H1 (cell line): Measurements from ENCODE around the gene EXOG. TPM values are rescaled to one million over a fixed set of nuclear protein-coding genes. Genes with fewer than 3 reads are reported as not detected.

Experiments used
- CTCF ChIA-PET: fragments of 300-600 bp; sonication (Branson Sonifier 250); formaldehyde crosslinking; loops from one replicate; lab custom pipeline; 2021; ENCODE audit not compliant: partially characterized antibody; lab: Charles Lee
- POLR2A ChIA-PET: fragments of 300-600 bp; sonication (Branson Sonifier 250); formaldehyde crosslinking; loops from one replicate; lab custom pipeline; 2021; ENCODE audit warnings: inconsistent platforms; ENCODE audit not compliant: partially characterized antibody; lab: Charles Lee
- DNase-seq, 2 experiments: peaks; one replicate each; pipeline versions ENCODE4 v3.0.0 to v3.0.0-alpha.2; 2010 to 2022; ENCODE audit warnings: low spot score in 2 of 2, low read depth in 1 of 2, mixed read lengths in 1 of 2
- FAIRE-seq: peaks from 2 replicates; lab custom pipeline; 2011; peaks lifted over from hg19 to GRCh38; lab: Jason Lieb, UNC
- H2AFZ ChIP-seq: 2 replicates; pipeline ENCODE4 v1.8.1; 2012; ENCODE audit warnings: low read length, inconsistent platforms
- H2AK5ac ChIP-seq: 2 replicates; pipeline ENCODE4 v1.6.1; 2013; ENCODE audit warnings: low read depth, low read length
- H2BK120ac ChIP-seq: replicated peaks from 2 replicates; pipeline ENCODE3; 2013; ENCODE audit warnings: low read depth, low read length, inconsistent platforms
- H2BK12ac ChIP-seq: 2 replicates; pipeline ENCODE4 v1.6.1; 2013; ENCODE audit warnings: low read depth, low read length
- H2BK15ac ChIP-seq: 2 replicates; pipeline ENCODE4 v1.6.1; 2013; ENCODE audit warnings: low read length
- H2BK20ac ChIP-seq: 2 replicates; pipeline ENCODE4 v1.6.1; 2013; ENCODE audit warnings: low read length
- H2BK5ac ChIP-seq: 2 replicates; pipeline ENCODE4 v1.6.1; 2013; ENCODE audit warnings: low read depth, low read length
- H3K14ac ChIP-seq: 2 replicates; pipeline ENCODE4 v1.6.1; 2013; ENCODE audit warnings: inconsistent platforms; ENCODE audit not compliant: insufficient read length
- H3K18ac ChIP-seq: 2 replicates; pipeline ENCODE4 v1.6.1; 2013; ENCODE audit warnings: low read length; ENCODE audit errors: extremely low read depth
- H3K23ac ChIP-seq: 2 replicates; pipeline ENCODE4 v1.6.1; 2013; ENCODE audit warnings: inconsistent platforms; ENCODE audit not compliant: insufficient read length
- H3K23me2 ChIP-seq: 2 replicates; pipeline ENCODE4 v1.6.1; 2013; ENCODE audit warnings: low read depth, low read length
- H3K27ac ChIP-seq: 2 replicates; pipeline ENCODE4 v1.6.1; 2011; ENCODE audit warnings: low read depth, low read length, inconsistent platforms
- H3K27me3 ChIP-seq, 4 experiments: replicated peaks in 1 of 4; 1 replicate in 1 of 4; 2 replicates in 3 of 4; pipeline versions ENCODE4 v1.6.1 to v1.8.1; 2011 to 2013; ENCODE audit warnings: low read length in 3 of 4, mild to moderate bottlenecking in 3 of 4, inconsistent platforms in 2 of 4, mixed read lengths in 2 of 4, moderate library complexity in 1 of 4; ENCODE audit not compliant: control insufficient read depth in 3 of 4, insufficient read depth in 3 of 4; ENCODE audit errors: extremely low read depth in 1 of 4
- H3K36me3 ChIP-seq, 4 experiments: 2 replicates each; pipeline versions ENCODE4 v1.6.1 to v1.8.1; 2011 to 2013; ENCODE audit warnings: mild to moderate bottlenecking in 4 of 4, low read length in 3 of 4, moderate library complexity in 2 of 4, control low read depth in 1 of 4, inconsistent platforms in 1 of 4; ENCODE audit not compliant: insufficient read depth in 4 of 4, control insufficient read depth in 2 of 4
- H3K4ac ChIP-seq: replicated peaks from 2 replicates; pipeline ENCODE3; 2013; ENCODE audit warnings: low read length, low read depth, mixed read lengths, inconsistent platforms; ENCODE audit not compliant: insufficient read length
- H3K4me1 ChIP-seq, 4 experiments: replicated peaks in 1 of 4; 1 replicate in 1 of 4; 2 replicates in 3 of 4; pipeline versions ENCODE4 v1.6.1 to v1.8.1; 2011 to 2013; ENCODE audit warnings: low read length in 3 of 4, inconsistent platforms in 2 of 4, mixed read lengths in 1 of 4; ENCODE audit not compliant: insufficient read depth in 4 of 4, control insufficient read depth in 3 of 4
- H3K4me2 ChIP-seq, 2 experiments: 2 replicates each; pipeline versions ENCODE4 v1.6.1 to v1.8.1; 2011 to 2013; ENCODE audit warnings: low read depth in 2 of 2, low read length in 2 of 2, control low read depth in 1 of 2, inconsistent platforms in 1 of 2, mild to moderate bottlenecking in 1 of 2; ENCODE audit not compliant: insufficient read depth in 1 of 2
- H3K4me3 ChIP-seq, 4 experiments: fragments of 200-600, 300-600 bp in 1 of 4; sonication (generic), shearing (Covaris generic), sonication (Bioruptor Twin) in 1 of 4; 2 replicates each; pipeline versions ENCODE4 v1.5.1 to v1.8.1; 2011 to 2016; ENCODE audit warnings: low read length in 4 of 4, low read depth in 3 of 4, control low read depth in 2 of 4, inconsistent platforms in 2 of 4, mild to moderate bottlenecking in 2 of 4, mixed read lengths in 1 of 4, moderate library complexity in 1 of 4; ENCODE audit not compliant: insufficient read depth in 2 of 4; ENCODE audit errors: extremely low read depth in 1 of 4
- H3K56ac ChIP-seq: replicated peaks from 2 replicates; pipeline ENCODE3; 2013; ENCODE audit warnings: low read depth, mild to moderate bottlenecking, mixed read lengths, low read length, inconsistent platforms; ENCODE audit not compliant: insufficient read length
- H3K79me1 ChIP-seq: 2 replicates; pipeline ENCODE4 v1.6.1; 2013; ENCODE audit warnings: low read depth, low read length, control low read depth
- H3K79me2 ChIP-seq, 2 experiments: 2 replicates each; pipeline versions ENCODE4 v1.6.1 to v1.8.1; 2012 to 2013; ENCODE audit warnings: low read length in 2 of 2, mild to moderate bottlenecking in 2 of 2, inconsistent platforms in 1 of 2; ENCODE audit not compliant: insufficient read depth in 2 of 2, control insufficient read depth in 1 of 2
- H3K9ac ChIP-seq, 4 experiments: replicated peaks in 1 of 4; 1 replicate in 1 of 4; 2 replicates in 3 of 4; pipeline versions ENCODE4 v1.6.1 to v1.8.1; 2011 to 2013; ENCODE audit warnings: low read depth in 3 of 4, low read length in 3 of 4, control low read depth in 2 of 4, mild to moderate bottlenecking in 2 of 4, moderate library complexity in 2 of 4, inconsistent platforms in 1 of 4; ENCODE audit errors: extremely low read depth in 1 of 4
- H3K9me3 ChIP-seq, 2 experiments: 2 replicates each; pipeline versions ENCODE4 v1.6.1 to v1.8.1; 2012 to 2013; ENCODE audit warnings: mild to moderate bottlenecking in 2 of 2, moderate library complexity in 2 of 2, control low read depth in 1 of 2, inconsistent platforms in 1 of 2, low read depth in 1 of 2, low read length in 1 of 2, mixed read lengths in 1 of 2; ENCODE audit not compliant: insufficient read depth in 2 of 2
- H4K20me1 ChIP-seq, 2 experiments: replicated peaks in 1 of 2; 2 replicates each; pipeline versions ENCODE3 to v1.8.1; 2011 to 2013; ENCODE audit warnings: inconsistent platforms in 2 of 2, low read length in 2 of 2, mild to moderate bottlenecking in 1 of 2; ENCODE audit not compliant: insufficient read depth in 2 of 2, control insufficient read depth in 1 of 2
- H4K5ac ChIP-seq: 2 replicates; pipeline ENCODE4 v1.6.1; 2013; ENCODE audit warnings: low read length, low read depth, mixed read lengths, inconsistent platforms; ENCODE audit not compliant: insufficient read length
- H4K8ac ChIP-seq: 2 replicates; pipeline ENCODE4 v1.8.0; 2013; ENCODE audit warnings: mild to moderate bottlenecking, moderate library complexity, low read length, inconsistent platforms; ENCODE audit not compliant: insufficient read depth; ENCODE audit errors: extremely low read depth
- H4K91ac ChIP-seq: replicated peaks from 2 replicates; pipeline ENCODE3; 2013; ENCODE audit warnings: low read length, mixed read lengths, inconsistent platforms; ENCODE audit not compliant: insufficient read length
- CHD1 ChIP-seq: IDR thresholded peaks from 2 replicates; pipeline ENCODE4 v1.6.1; 2012; ENCODE audit warnings: low read depth, low read length, improper control_type of control experiment
- HDAC2 ChIP-seq, 2 experiments: fragments of 300-600 bp in 1 of 2; sonication (generic) in 1 of 2; IDR thresholded peaks; 2 replicates each; pipeline ENCODE4 v1.6.1; 2011 to 2012; ENCODE audit warnings: low read depth in 2 of 2, low read length in 2 of 2, mild to moderate bottlenecking in 2 of 2, moderate library complexity in 2 of 2, borderline replicate concordance in 1 of 2, inconsistent platforms in 1 of 2
- KDM1A ChIP-seq: fragments of 200-600, 300-600 bp; sonication (generic); IDR thresholded peaks from 2 replicates; pipeline ENCODE4 v1.7.1; 2016; ENCODE audit warnings: mild to moderate bottlenecking, low read length, borderline replicate concordance
- POU5F1 ChIP-seq: IDR thresholded peaks from 2 replicates; pipeline ENCODE4 v1.6.1; 2011; ENCODE audit warnings: low read depth, mild to moderate bottlenecking, low read length, moderate library complexity
- TCF12 ChIP-seq: IDR thresholded peaks from 2 replicates; pipeline ENCODE4 v1.6.1; 2011; ENCODE audit warnings: low read depth, mild to moderate bottlenecking, low read length
- TEAD4 ChIP-seq: IDR thresholded peaks from 2 replicates; pipeline ENCODE4 v1.6.1; 2012; ENCODE audit warnings: low read depth, low read length, inconsistent platforms, mixed read lengths
- WGBS, 2 experiments: shearing (Covaris generic) in 1 of 2; methylation state at CpG; one replicate each; pipeline versions ENCODE4 v1.1.6 to v1.1.7; 2013 to 2015; ENCODE audit warnings: low lambda C conversion rate in 2 of 2, mixed read lengths in 2 of 2, inconsistent platforms in 1 of 2, low coverage in 1 of 2, missing lambda C conversion rate in 1 of 2; ENCODE audit not compliant: insufficient replicate concordance in 2 of 2, insufficient coverage in 1 of 2, insufficient read length in 1 of 2; ENCODE audit errors: extremely low coverage in 1 of 2, missing lambda C conversion rate in 1 of 2; 5-methylcytosine and 5-hydroxymethylcytosine counted together
- polyA plus RNA-seq, 7 experiments: library from polyadenylated mRNA; depleted of rRNA in 3 of 7; stranded (reverse) in 5 of 7; unstranded in 2 of 7; fragments of >200 nt in 5 of 7; fragments of 200-250 nt in 2 of 7; gene quantifications; 1 replicate in 5 of 7; 2 replicates in 1 of 7; 4 replicates in 1 of 7; pipeline versions ENCODE4 v1.2.1 to v1.2.3, GENCODE V29; 2011 to 2013; ENCODE audit warnings: missing spikeins in 2 of 7, mixed read lengths in 2 of 7
- total RNA-seq: library from RNA; stranded (reverse); fragmentation: NEBNext Ultra II Directional; extraction: Animal tissue kit (Norgen Biotek cat#: 25700); gene quantifications from 2 replicates; pipeline ENCODE4 v1.2.1, GENCODE V29; 2021
- TF ChIP-seq, protein P1 (sequence below): IDR thresholded peaks from 2 replicates; pipeline ENCODE4 v1.6.1; 2011; ENCODE audit warnings: low read length, improper control_type of control experiment

Gene EXOG
- total and polyA plus RNA-seq, 2 of the 8 experiments (the other 6 are each of a cell fraction or from before 2014, with no cell fraction given), result 7.2 to 12.9 TPM

DNA sequence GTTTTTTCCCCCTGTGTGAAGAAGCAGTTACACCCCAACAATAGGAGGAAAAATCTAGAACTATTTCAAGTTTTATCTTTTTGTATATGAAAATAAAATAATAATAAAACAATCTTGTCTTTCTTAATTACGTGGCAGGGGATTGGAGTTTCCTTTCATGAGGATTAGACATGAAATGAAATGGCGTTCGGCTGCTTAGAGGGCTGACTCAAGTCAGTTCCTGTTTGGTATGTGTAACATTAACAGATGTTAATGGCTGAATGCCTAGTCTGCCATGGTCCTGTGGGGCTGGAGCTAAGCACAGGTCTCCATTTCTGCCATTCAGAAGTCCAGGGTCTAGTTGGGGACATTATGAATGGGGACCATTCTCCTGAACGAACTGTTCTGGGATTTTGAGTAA is 3.1 kb upstream of the EXOG start:
- TF ChIP-seq, protein P1, sequence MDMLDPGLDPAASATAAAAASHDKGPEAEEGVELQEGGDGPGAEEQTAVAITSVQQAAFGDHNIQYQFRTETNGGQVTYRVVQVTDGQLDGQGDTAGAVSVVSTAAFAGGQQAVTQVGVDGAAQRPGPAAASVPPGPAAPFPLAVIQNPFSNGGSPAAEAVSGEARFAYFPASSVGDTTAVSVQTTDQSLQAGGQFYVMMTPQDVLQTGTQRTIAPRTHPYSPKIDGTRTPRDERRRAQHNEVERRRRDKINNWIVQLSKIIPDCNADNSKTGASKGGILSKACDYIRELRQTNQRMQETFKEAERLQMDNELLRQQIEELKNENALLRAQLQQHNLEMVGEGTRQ, result no peak
- TF ChIP-seq HDAC2 (IDR thresholded peaks at IDR 0.05; ENCODE audit: borderline replicate concordance in 1 of 2, low read depth in 2 of 2, low read length in 2 of 2) (no peak), KDM1A (no peak), TEAD4 (no peak), CHD1 (no peak), TCF12 (no peak), POU5F1 (no peak)
- TF ChIP-seq, all 59 proteins: peak for 0
- no peak overlapping the region for H3K4me3 ChIP-seq
- H2BK120ac ChIP-seq, result no peak overlapping the region
- no peaks in the 10 kb centered on the region for H3K79me2 ChIP-seq
- H4K20me1 ChIP-seq, result no peaks in the 10 kb centered on the region
- no peak overlapping the region for H4K91ac ChIP-seq
- H3K18ac ChIP-seq, result no peak overlapping the region
- no peak overlapping the region for H4K8ac ChIP-seq
- no peak overlapping the region for H4K5ac ChIP-seq
- FAIRE-seq (no peak), DNase-seq (no peak)
- no peak overlapping the region for H3K27ac ChIP-seq
- no peak overlapping the region for H3K9ac ChIP-seq
- CTCF ChIA-PET, result interaction anchor here (0.7 to 1.3 kb wide), 5 partner anchors 29 to 384 kb away, joined by 3 to 6 read pairs (median 3); no protein-coding TSS in a partner anchor
- no peak overlapping the region for H2AK5ac ChIP-seq
- no peaks in the 10 kb centered on the region for H3K23me2 ChIP-seq
- H3K79me1 ChIP-seq, result no peaks in the 10 kb centered on the region; the same call in none of the 2 replicates
- peaks cover 0 to 2% (median 0%) of the 10 kb centered on the region in 4 experiments; a peak in 1 of 7 replicates for H3K4me1 ChIP-seq
- H2BK12ac ChIP-seq, result no peak overlapping the region
- no peaks in the 10 kb centered on the region for H3K9me3 ChIP-seq
- no peak overlapping the region for H2AFZ ChIP-seq
- H3K36me3 ChIP-seq, result peaks cover 0 to 9% (median 1%) of the 10 kb centered on the region in 4 experiments; a peak in 4 of 8 replicates
- H2BK15ac ChIP-seq, result no peak overlapping the region
- POLR2A ChIA-PET, result interaction anchor here (1.2 kb wide), 1 partner anchor 169 kb away, joined by 3 read pairs; no protein-coding TSS in a partner anchor
- no peak overlapping the region for H3K23ac ChIP-seq
- no peaks in the 10 kb centered on the region for H3K27me3 ChIP-seq
- no peak overlapping the region for H2BK5ac ChIP-seq
- no peak overlapping the region for H3K4ac ChIP-seq
- no peak overlapping the region for H2BK20ac ChIP-seq
- 94% methylated on average over 4 of the region's 4 CpGs; no CpG with 5 or more reads in 1 of the 2 experiments for WGBS, 2 experiments
- no peak overlapping the region for H3K4me2 ChIP-seq
- no peak overlapping the region for H3K56ac ChIP-seq
- no peak overlapping the region for H3K14ac ChIP-seq
